PFSK-1 (cell line): ENCODE data around the gene GPR22. TPM values are rescaled to one million over a fixed set of nuclear protein-coding genes. Genes with fewer than 3 reads are reported as not detected.

Experiments
- FOXP2 ChIP-seq: optimal IDR thresholded peaks from 2 replicates; pipeline ENCODE3; 2011; ENCODE audit warnings: borderline replicate concordance, control low read depth, inconsistent platforms; ENCODE audit not compliant: insufficient read depth; ENCODE audit errors: extremely low read length, extremely low read depth
- POLR2AphosphoS5 ChIP-seq: IDR thresholded peaks from 2 replicates; pipeline ENCODE4 v1.6.1; 2012; ENCODE audit warnings: low read depth, mild to moderate bottlenecking, control low read depth, low read length, moderate library complexity
- SIN3A ChIP-seq: IDR thresholded peaks from 2 replicates; pipeline ENCODE4 v1.6.1; 2012; ENCODE audit warnings: mild to moderate bottlenecking, low read length, moderate library complexity, borderline replicate concordance; ENCODE audit not compliant: insufficient read depth
- TAF1 ChIP-seq: IDR thresholded peaks from 2 replicates; pipeline ENCODE4 v1.6.1; 2012; ENCODE audit warnings: low read length, control low read depth, borderline replicate concordance; ENCODE audit not compliant: insufficient read depth
- polyA plus RNA-seq: library from polyadenylated mRNA; unstranded; fragments of >200 nt; gene quantifications from one replicate; pipeline ENCODE4 v1.2.1, GENCODE V29; 2012; ENCODE audit warnings: low read depth, missing spikeins; ENCODE audit not compliant: insufficient read length
- TF ChIP-seq, protein P1 (sequence below), 2 experiments: IDR thresholded peaks; 2 replicates each; pipeline versions ENCODE4 v1.6.1 to v1.8.0; 2011 to 2012; ENCODE audit warnings: low read depth in 2 of 2, low read length in 2 of 2, control low read depth in 1 of 2, inconsistent platforms in 1 of 2, mild to moderate bottlenecking in 1 of 2, moderate library complexity in 1 of 2; ENCODE audit not compliant: insufficient read depth in 1 of 2

Gene GPR22, protein sequence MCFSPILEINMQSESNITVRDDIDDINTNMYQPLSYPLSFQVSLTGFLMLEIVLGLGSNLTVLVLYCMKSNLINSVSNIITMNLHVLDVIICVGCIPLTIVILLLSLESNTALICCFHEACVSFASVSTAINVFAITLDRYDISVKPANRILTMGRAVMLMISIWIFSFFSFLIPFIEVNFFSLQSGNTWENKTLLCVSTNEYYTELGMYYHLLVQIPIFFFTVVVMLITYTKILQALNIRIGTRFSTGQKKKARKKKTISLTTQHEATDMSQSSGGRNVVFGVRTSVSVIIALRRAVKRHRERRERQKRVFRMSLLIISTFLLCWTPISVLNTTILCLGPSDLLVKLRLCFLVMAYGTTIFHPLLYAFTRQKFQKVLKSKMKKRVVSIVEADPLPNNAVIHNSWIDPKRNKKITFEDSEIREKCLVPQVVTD
- not detected for polyA plus RNA-seq

DNA sequence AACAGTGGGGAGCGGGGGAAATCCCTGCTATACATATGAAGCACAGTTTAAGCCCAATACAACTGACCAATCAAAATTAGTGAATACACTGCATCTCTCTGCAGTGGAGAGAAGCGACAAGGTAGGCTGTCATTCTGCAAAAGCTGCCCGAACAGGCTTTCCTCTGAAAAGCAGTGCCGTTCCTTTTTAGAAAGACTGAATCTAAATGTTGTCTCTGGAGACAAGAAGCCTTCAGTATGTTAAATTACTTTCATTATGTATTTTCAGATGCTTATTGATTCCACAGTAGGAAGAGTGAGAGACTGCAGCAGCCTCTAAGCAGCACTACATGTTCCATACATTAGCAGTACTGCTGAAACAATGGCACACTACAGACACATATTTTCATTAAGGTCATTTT is at the start of gene GPR22:
Gene GPR22, plus strand, starts transcription at position 129 of the 400 bp plus-strand sequence. CDS start 4,004 bp downstream, outside the sequence.
- TF ChIP-seq POLR2AphosphoS5 (no peak), FOXP2 (no peak), TAF1 (no peak), SIN3A (no peak)
- TF ChIP-seq, protein P1, sequence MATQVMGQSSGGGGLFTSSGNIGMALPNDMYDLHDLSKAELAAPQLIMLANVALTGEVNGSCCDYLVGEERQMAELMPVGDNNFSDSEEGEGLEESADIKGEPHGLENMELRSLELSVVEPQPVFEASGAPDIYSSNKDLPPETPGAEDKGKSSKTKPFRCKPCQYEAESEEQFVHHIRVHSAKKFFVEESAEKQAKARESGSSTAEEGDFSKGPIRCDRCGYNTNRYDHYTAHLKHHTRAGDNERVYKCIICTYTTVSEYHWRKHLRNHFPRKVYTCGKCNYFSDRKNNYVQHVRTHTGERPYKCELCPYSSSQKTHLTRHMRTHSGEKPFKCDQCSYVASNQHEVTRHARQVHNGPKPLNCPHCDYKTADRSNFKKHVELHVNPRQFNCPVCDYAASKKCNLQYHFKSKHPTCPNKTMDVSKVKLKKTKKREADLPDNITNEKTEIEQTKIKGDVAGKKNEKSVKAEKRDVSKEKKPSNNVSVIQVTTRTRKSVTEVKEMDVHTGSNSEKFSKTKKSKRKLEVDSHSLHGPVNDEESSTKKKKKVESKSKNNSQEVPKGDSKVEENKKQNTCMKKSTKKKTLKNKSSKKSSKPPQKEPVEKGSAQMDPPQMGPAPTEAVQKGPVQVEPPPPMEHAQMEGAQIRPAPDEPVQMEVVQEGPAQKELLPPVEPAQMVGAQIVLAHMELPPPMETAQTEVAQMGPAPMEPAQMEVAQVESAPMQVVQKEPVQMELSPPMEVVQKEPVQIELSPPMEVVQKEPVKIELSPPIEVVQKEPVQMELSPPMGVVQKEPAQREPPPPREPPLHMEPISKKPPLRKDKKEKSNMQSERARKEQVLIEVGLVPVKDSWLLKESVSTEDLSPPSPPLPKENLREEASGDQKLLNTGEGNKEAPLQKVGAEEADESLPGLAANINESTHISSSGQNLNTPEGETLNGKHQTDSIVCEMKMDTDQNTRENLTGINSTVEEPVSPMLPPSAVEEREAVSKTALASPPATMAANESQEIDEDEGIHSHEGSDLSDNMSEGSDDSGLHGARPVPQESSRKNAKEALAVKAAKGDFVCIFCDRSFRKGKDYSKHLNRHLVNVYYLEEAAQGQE (IDR thresholded peaks at IDR 0.05; ENCODE audit: insufficient read depth in 1 of 2, low read depth in 2 of 2, low read length in 2 of 2) = no peak

DNA sequence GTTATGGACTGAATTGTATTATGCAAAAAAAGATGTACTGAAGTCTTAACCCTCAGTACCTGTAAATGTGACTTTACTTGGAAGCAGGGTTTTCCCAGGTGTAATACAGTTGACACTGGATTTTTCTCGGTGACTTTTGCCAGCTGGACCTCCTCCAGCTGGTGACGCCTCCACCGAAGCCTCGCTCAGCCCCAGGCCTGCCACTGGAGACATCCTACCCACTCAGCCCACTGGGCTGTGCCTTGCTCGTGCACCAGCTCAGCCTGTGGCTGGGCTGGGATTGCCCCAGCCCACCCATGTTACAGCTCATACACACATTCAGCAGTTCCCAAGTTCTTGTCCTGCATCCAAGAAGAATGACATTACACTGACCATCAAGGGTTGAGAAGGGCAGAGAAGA is 42.4 kb upstream of the GPR22 start:
- TF ChIP-seq POLR2AphosphoS5 = no peak
- TF ChIP-seq, protein P1 (IDR thresholded peaks at IDR 0.05; ENCODE audit: insufficient read depth in 1 of 2, low read depth in 2 of 2, low read length in 2 of 2) = no peak

DNA sequence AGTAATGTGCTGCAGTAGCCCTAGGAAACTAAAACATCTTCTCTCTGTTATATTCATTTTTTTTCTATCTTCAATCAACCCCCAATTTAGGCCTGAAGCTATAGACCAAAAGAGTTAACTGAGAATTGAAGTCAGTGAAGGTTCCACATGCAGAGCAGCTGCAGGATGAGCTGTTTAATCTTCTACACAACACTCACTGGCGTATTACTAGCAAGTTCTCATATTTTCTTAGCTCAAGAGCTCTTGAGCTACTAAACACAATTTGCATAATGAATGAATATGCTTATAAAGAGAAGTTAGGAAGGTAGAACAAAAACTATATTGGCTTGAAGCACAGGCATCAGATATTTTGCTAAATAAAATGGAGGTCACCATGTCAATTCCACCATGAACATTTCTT is 41.2 kb upstream of the GPR22 start:
- TF ChIP-seq TAF1 (no peak), SIN3A (no peak), FOXP2 (no peak), POLR2AphosphoS5 (no peak)
- TF ChIP-seq, protein P1 (IDR thresholded peaks at IDR 0.05; ENCODE audit: insufficient read depth in 1 of 2, low read depth in 2 of 2, low read length in 2 of 2) = no peak

DNA sequence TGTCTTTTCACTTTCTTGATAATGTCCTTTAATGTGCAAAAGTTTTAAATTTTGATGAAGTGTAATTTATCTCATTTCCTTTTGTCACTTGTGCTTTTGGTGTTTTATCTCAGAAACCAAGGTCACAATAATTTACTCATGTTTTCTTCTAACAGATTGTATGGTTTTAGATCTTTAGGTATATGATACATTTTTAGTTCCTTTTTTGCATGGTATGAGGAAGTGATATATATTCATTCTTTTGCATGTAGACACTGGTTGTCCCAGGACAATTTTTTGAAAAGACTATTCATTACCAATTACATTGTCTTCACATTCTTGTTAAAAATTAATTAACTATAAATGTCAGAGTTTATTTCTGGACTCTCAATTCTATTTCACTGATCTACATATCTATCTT is 39.8 kb upstream of the GPR22 start:
- TF ChIP-seq POLR2AphosphoS5 (no peak), SIN3A (no peak), FOXP2 (no peak), TAF1 (no peak)
- TF ChIP-seq, protein P1 (IDR thresholded peaks at IDR 0.05; ENCODE audit: insufficient read depth in 1 of 2, low read depth in 2 of 2, low read length in 2 of 2) = no peak
